ENCODE measurements around the gene BCKDHB.

GRCh38 chr6:80287607-80288006 is 181.1 kb downstream of the BCKDHB start:
- TF ChIP-seq CTCF (conservative IDR thresholded peaks at IDR 0.05) (no peak), ZFX (IDR thresholded peaks at IDR 0.05) (no peak)
